ENCODE results near the gene SLC19A1. TPM values are rescaled to one million over a fixed set of nuclear protein-coding genes. Genes with fewer than 3 reads are reported as not detected.

Gene SLC19A1
- total RNA-seq, 2 donors from 2014 or later: 4.7 to 6.1 TPM

GRCh38 chr21:45541221-45542039 lies 810 bp downstream of the SLC19A1 start:
- no peak for TF ChIP-seq CTCF (IDR thresholded peaks at IDR 0.05)
- H3K27ac ChIP-seq: no peak overlapping the region

GRCh38 chr21:45540601-45540970 lies 1.7 kb downstream of the SLC19A1 start:
- no peak for DNase-seq (ENCODE audit: low spot score)
- no peak for TF ChIP-seq CTCF (IDR thresholded peaks at IDR 0.05)
- H3K36me3 ChIP-seq: no peaks in the 10 kb centered on the region
- H3K4me3 ChIP-seq: no peak overlapping the region
- H3K4me1 ChIP-seq (ENCODE audit: control insufficient read depth in 1 of 2, low read depth in 2 of 2): peaks cover 9 to 15% of the 10 kb centered on the region in 2 donors
- no peak overlapping the region for H3K27ac ChIP-seq
- ATAC-seq (ENCODE audit: insufficient number of reproducible peaks, low FRiP score, low read depth): no peak
- no peaks in the 10 kb centered on the region for H3K9me3 ChIP-seq
- H3K27me3 ChIP-seq (replicated peaks; ENCODE audit: insufficient read depth): no peaks in the 10 kb centered on the region

More at GRCh38 chr21:45541221-45542039, 810 bp downstream of the SLC19A1 start:
- Histone ChIP-seq H3K9me3 (no peaks in the 10 kb centered on the region), H3K36me3 (no peaks in the 10 kb centered on the region), H3K27me3 (replicated peaks; ENCODE audit: insufficient read depth) (no peaks in the 10 kb centered on the region), H3K4me1 (ENCODE audit: control insufficient read depth in 1 of 2, low read depth in 2 of 2) (peaks cover 9 to 15% of the 10 kb centered on the region in 2 donors), H3K4me3 (peak overlapping the region; percentile 89)
- ATAC-seq (ENCODE audit: insufficient number of reproducible peaks, low FRiP score, low read depth) (peak; percentile 31), DNase-seq (ENCODE audit: low spot score) (no peak)

- ATAC-seq (ENCODE audit: insufficient number of reproducible peaks, low FRiP score, low read depth): no peak
- no peak overlapping the region for H3K27ac ChIP-seq
- no peak for DNase-seq (ENCODE audit: low spot score)
- TF ChIP-seq CTCF (IDR thresholded peaks at IDR 0.05): no peak
- peaks cover 9 to 15% of the 10 kb centered on the region in 2 donors for H3K4me1 ChIP-seq (ENCODE audit: control insufficient read depth in 1 of 2, low read depth in 2 of 2)
- H3K9me3 ChIP-seq: no peaks in the 10 kb centered on the region
- H3K27me3 ChIP-seq (replicated peaks; ENCODE audit: insufficient read depth): no peaks in the 10 kb centered on the region
- H3K4me3 ChIP-seq: no peak overlapping the region
- no peaks in the 10 kb centered on the region for H3K36me3 ChIP-seq
Measured at GRCh38 chr21:45539796-45540600, 2.2 kb downstream of the SLC19A1 start.

- no peaks in the 10 kb centered on the region for H3K9me3 ChIP-seq
- ATAC-seq (ENCODE audit: insufficient number of reproducible peaks, low FRiP score, low read depth) (no peak), DNase-seq (ENCODE audit: low spot score) (peak; percentile 1)
- TF ChIP-seq CTCF (IDR thresholded peaks at IDR 0.05): no peak
- no peak overlapping the region for H3K4me3 ChIP-seq
- H3K4me1 ChIP-seq (ENCODE audit: control insufficient read depth in 1 of 2, low read depth in 2 of 2): peaks cover 9 to 15% of the 10 kb centered on the region in 2 donors
- H3K27ac ChIP-seq: no peak overlapping the region
- no peaks in the 10 kb centered on the region for H3K36me3 ChIP-seq
- H3K27me3 ChIP-seq (replicated peaks; ENCODE audit: insufficient read depth): no peaks in the 10 kb centered on the region
Measured at GRCh38 chr21:45539046-45539795, 3.0 kb downstream of the SLC19A1 start.
